HCT116 (cell line): ENCODE results near the gene SHCBP1.

Experiments
- CTCF ChIP-seq, 3 experiments: fragments of 200-600 bp in 1 of 3; sonication (generic) in 1 of 3; IDR thresholded peaks in 2 of 3; conservative IDR thresholded peaks in 1 of 3; 2 replicates each; pipeline ENCODE4 v1.5.1; 2012 to 2017; ENCODE audit warnings: low read depth in 2 of 3, low read length in 2 of 3, antibody characterized with exemption in 1 of 3, borderline replicate concordance in 1 of 3, control low read depth in 1 of 3, mild to moderate bottlenecking in 1 of 3, mixed read lengths in 1 of 3, mixed run types in 1 of 3, moderate library complexity in 1 of 3; ENCODE audit not compliant: insufficient read depth in 1 of 3
- EZH2phosphoT487 ChIP-seq: fragments of 200-600 bp; IDR thresholded peaks from 2 replicates; pipeline ENCODE4 v1.6.1; 2018; ENCODE audit warnings: antibody characterized with exemption, borderline replicate concordance
- POLR2A ChIP-seq: IDR thresholded peaks from 2 replicates; pipeline ENCODE4 v1.7.0; 2011; ENCODE audit warnings: borderline replicate concordance; ENCODE audit not compliant: insufficient read depth, insufficient read length; ENCODE audit errors: extremely low read depth
- RAD21 ChIP-seq: IDR thresholded peaks from 2 replicates; pipeline ENCODE4 v1.6.1; 2012; ENCODE audit warnings: low read depth, mild to moderate bottlenecking
- SIN3A ChIP-seq: IDR thresholded peaks from 2 replicates; pipeline ENCODE4 v1.6.1; 2012; ENCODE audit warnings: low read depth
- SP1 ChIP-seq: IDR thresholded peaks from 2 replicates; pipeline ENCODE4 v1.6.1; 2012; ENCODE audit warnings: low read depth
- SRF ChIP-seq: IDR thresholded peaks from 2 replicates; pipeline ENCODE4 v1.6.1; 2012; ENCODE audit warnings: low read depth
- TCF7L2 ChIP-seq: IDR thresholded peaks from 2 replicates; pipeline ENCODE4 v1.7.0; 2011; ENCODE audit warnings: borderline replicate concordance, inconsistent platforms; ENCODE audit not compliant: insufficient read depth, insufficient read length; ENCODE audit errors: extremely low read depth
- ZBTB33 ChIP-seq: IDR thresholded peaks from 2 replicates; pipeline ENCODE4 v1.6.1; 2011; ENCODE audit warnings: mild to moderate bottlenecking, low read length, moderate library complexity; ENCODE audit not compliant: insufficient replicate concordance; ENCODE audit errors: extremely low read depth

GRCh38 chr16:46573008-46573833 lies 48.0 kb downstream of the SHCBP1 start:
- TF ChIP-seq ZBTB33 (no peak), RAD21 (no peak), SIN3A (no peak), POLR2A (no peak), CTCF (IDR thresholded peaks at IDR 0.05 in 2 of 3, conservative IDR thresholded peaks at IDR 0.05 in 1 of 3; ENCODE audit: borderline replicate concordance in 1 of 3, insufficient read depth in 1 of 3, low read depth in 2 of 3, low read length in 2 of 3) (no peak), TCF7L2 (no peak), SRF (no peak), EZH2phosphoT487 (no peak), SP1 (no peak)
